Stimulated activated effector memory CD8-positive, alpha-beta T cell treated with anti-CD3 and anti-CD28 coated beads, Interleukin-12 subunit alpha, Interleukin-12 subunit beta, amount 100 ng/mL, for 72 hours (primary cell): Measurements from ENCODE around the gene EML1.

ENCODE experiments used
- ATAC-seq: fragments of 150-1000 bp; cut with Tn5 transposase; 2 replicates; pipeline ENCODE4 v1.10.0; 2021
- DNase-seq, 2 donors: peaks; one replicate each; pipeline ENCODE4 v3.0.0; 2021 to 2022; ENCODE audit warnings: low spot score in 2 of 2
- H3K27ac Mint-ChIP-seq: one replicate; pipeline ENCODE4 v1.8.0; 2022; ENCODE audit warnings: mild to moderate bottlenecking, mixed read lengths
- H3K36me3 Mint-ChIP-seq: one replicate; pipeline ENCODE4 v1.8.0; 2022; ENCODE audit warnings: mild to moderate bottlenecking, mixed read lengths
- H3K4me1 Mint-ChIP-seq: one replicate; pipeline ENCODE4 v1.8.0; 2022; ENCODE audit warnings: mixed read lengths
- H3K4me3 Mint-ChIP-seq: one replicate; pipeline ENCODE4 v1.8.0; 2022; ENCODE audit warnings: mild to moderate bottlenecking, mixed read lengths
- H3K9me3 Mint-ChIP-seq: one replicate; pipeline ENCODE4 v1.8.0; 2022; ENCODE audit warnings: mixed read lengths

Gene EML1

DNA sequence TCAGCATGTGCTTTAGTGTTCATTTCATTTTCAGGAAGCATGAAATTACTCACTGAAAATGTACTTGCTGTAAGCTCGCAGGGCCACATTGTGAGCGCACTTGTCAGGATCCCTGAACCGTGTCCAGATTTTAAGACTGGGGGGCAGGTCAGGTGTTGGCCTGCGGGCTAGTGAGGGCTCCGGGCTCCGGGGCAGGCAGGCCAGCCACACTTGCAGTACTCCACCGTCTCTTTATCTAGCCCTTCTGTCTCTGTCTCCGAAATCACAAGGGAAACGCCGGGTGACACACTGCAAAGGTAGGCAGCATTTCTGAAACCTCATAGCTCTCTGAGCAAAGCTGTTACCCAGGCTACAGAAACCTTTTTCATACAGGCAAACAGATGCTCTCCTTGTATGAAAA is 98.7 kb downstream of the EML1 start:
- DNase-seq (no peak), ATAC-seq (no peak)
- H3K27ac Mint-ChIP-seq = no peak overlapping the region
- H3K4me3 Mint-ChIP-seq = no peak overlapping the region
- no peaks in the 10 kb centered on the region for H3K36me3 Mint-ChIP-seq
- H3K9me3 Mint-ChIP-seq = no peaks in the 10 kb centered on the region
- no peaks in the 10 kb centered on the region for H3K4me1 Mint-ChIP-seq

DNA sequence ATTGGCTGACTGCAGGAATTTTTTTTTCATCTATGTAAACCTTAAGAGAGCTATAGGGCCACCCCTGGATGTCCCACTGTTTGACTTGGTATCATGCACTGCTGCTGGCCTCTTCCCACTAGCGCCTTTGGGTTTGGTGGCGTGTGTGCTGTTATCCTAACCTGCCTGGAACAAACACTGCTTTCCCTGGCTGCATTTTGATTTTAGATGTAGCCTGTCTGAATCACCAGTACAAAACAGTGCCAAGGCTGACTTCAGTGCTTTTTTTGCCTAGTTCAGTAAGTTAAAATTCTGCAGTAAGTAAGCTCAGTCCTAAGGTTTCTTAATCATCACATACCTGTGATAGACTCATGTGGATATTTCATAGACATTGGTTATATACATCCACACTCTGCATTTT is 99.2 kb downstream of the EML1 start:
- H3K9me3 Mint-ChIP-seq = no peaks in the 10 kb centered on the region
- no peak overlapping the region for H3K4me3 Mint-ChIP-seq
- H3K36me3 Mint-ChIP-seq = no peaks in the 10 kb centered on the region
- ATAC-seq (no peak), DNase-seq (no peak)
- no peak overlapping the region for H3K27ac Mint-ChIP-seq
- no peaks in the 10 kb centered on the region for H3K4me1 Mint-ChIP-seq

DNA sequence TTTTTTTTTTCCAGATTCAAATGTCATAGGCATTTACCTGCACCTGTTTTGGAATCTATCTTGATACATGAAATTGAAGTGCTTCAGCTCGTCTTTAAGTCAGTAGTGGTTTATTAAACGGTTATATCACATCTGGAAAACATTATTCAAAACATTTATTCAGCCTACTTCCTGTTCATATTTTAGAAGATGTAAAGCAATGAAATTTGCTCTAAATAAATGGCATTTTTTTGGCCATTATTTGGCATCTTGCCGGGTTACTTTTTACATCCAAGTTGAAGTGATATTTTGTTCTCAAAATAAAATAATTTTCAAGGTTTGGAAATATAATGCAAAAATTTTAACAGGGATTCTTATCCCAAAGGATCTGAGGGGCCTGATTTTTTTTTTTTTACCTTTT is 103.1 kb downstream of the EML1 start:
- Mint-ChIP-seq H3K36me3 (no peaks in the 10 kb centered on the region), H3K4me1 (no peaks in the 10 kb centered on the region), H3K9me3 (no peaks in the 10 kb centered on the region), H3K27ac (no peak overlapping the region), H3K4me3 (no peak overlapping the region)
- ATAC-seq (no peak), DNase-seq (no peak)

DNA sequence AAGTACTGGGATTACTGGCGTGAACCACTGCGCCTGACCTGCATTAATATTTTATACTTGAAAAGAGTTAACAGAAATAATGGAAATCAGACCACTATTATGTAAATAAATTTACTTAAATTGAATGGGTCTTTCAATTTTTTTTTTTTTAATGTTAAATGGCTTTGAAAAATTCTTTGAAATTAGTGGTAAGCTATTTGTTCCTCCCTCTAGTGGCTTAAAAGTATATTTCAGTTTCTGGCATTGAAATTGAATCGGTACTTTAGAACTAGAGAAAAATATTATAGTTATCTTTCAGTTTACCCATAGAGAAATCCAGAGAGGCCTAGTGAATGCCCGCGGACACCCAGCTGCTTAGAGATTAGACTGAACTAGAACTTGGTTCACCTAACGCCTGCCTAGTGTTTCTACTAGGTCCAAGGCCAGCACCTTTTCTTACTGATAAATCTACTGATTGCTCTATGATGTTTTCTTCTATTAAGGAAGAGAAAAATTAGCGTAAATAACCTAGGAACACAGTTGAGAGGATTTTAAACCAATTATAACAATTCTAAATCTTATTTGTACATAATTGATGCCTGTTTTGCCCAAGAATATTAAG is 106.5 kb downstream of the EML1 start:
- Mint-ChIP-seq H3K27ac (no peak overlapping the region), H3K4me1 (no peaks in the 10 kb centered on the region), H3K9me3 (no peaks in the 10 kb centered on the region), H3K36me3 (no peaks in the 10 kb centered on the region), H3K4me3 (no peak overlapping the region)
- DNase-seq = no peak
- no peak for ATAC-seq

DNA sequence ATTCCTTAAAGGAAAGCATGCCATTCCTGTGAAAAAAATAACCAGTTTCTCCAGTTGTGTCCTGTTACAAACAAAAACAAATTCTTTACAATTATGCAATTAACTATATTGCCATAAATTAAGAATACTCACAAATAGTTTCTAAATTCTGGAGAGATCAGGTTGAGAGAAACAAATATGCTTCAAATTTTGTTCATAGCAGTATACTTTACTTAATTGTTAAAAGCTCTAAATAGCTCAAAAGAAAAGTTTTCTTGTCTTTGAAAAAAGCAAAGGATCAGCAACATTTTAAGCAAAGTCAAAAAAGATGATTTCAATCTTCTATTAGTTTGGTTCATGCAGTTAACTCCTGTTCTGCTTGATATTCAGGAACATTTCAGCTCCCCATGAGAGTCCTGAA is 109.7 kb downstream of the EML1 start:
- Mint-ChIP-seq H3K36me3 (no peaks in the 10 kb centered on the region), H3K4me3 (no peak overlapping the region), H3K4me1 (no peaks in the 10 kb centered on the region), H3K27ac (no peak overlapping the region), H3K9me3 (no peaks in the 10 kb centered on the region)
- DNase-seq (no peak), ATAC-seq (no peak)

DNA sequence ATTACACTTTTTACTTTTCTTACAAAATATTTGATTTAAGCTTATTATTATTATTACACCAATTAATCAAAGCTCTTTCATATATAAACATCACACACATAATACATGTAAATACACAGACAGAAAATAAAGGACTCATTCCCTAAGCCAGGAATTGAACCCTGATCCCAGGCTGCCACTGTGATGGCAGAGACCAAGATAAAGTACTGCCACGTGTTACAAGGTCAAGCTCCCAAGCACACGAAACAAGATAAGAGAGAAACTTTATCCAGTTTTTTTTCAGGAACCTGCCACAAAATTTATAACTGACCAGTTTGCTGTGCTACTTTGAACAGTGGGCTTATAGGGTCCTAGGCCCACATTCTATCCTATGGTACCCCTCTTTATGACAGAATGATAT is 111.3 kb downstream of the EML1 start:
- DNase-seq (no peak), ATAC-seq (no peak)
- no peaks in the 10 kb centered on the region for H3K4me1 Mint-ChIP-seq
- no peaks in the 10 kb centered on the region for H3K36me3 Mint-ChIP-seq
- H3K9me3 Mint-ChIP-seq = no peaks in the 10 kb centered on the region
- no peak overlapping the region for H3K4me3 Mint-ChIP-seq
- H3K27ac Mint-ChIP-seq = no peak overlapping the region

DNA sequence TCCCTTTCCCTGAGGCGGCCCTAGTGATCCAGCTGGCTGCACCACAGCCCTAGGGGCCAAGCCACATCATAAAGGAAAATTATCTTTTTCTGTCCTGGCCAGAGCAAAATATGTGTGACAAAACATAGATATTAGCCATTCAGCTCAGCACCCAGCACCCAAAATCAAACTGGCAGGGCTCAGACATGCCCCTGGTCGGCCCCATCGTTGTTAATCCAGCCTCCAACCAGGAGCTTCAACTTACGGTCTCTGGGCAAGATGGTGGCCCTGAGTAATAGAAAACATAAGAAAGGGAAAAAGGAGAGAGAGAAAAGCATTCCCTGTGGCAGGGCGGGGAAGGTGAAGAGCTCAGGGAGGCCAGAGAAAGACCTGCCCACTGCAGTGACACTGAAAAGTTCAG is 111.9 kb downstream of the EML1 start:
- Mint-ChIP-seq H3K27ac (no peak overlapping the region), H3K9me3 (no peaks in the 10 kb centered on the region), H3K4me1 (no peaks in the 10 kb centered on the region), H3K4me3 (no peak overlapping the region), H3K36me3 (no peaks in the 10 kb centered on the region)
- DNase-seq (no peak), ATAC-seq (no peak)

DNA sequence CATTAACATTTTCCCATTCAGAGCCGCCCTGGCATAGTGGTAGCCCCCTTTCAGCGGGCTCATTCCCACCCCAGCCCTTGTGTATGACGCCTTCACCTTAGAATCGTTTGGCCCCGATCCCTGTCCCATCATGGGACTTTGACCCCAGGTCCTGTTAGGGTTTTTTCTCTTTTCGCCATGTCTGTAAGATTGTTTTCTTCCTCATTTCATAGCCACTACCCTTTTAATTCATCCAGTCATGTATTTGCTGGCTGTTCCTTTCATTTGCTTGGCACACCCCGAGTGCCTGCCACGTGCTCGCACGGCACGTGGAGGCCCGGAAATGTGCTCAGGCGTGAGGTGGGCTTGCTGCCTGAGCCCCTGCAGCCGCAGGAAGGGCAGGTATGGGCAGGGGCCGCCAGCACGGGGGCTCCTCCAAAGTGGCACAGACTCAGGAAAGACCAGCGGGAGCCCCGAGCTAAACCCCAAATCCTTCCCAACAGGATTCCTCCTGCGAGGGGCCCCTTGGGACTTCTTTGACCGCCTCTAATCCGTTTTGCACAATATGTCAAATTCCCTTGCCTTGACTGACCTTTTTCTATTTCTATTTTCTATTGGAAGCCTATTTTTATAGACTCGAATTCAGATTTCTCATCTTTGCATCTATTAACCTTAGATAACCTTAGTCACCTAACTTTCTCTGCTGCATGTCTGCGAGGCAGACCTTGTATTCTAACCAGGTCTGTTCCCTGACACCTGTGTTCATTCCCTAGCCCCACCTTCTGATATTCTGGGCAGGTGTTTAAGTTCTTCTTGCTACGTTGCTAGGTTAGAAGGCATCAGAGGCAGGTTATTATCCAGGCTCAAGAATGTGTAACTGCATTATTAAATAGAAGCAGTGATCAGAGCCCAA is 114.8 kb downstream of the EML1 start:
- ATAC-seq (no peak), DNase-seq (no peak)
- Mint-ChIP-seq H3K9me3 (no peaks in the 10 kb centered on the region), H3K27ac (no peak overlapping the region), H3K4me1 (no peaks in the 10 kb centered on the region), H3K36me3 (no peaks in the 10 kb centered on the region), H3K4me3 (no peak overlapping the region)

DNA sequence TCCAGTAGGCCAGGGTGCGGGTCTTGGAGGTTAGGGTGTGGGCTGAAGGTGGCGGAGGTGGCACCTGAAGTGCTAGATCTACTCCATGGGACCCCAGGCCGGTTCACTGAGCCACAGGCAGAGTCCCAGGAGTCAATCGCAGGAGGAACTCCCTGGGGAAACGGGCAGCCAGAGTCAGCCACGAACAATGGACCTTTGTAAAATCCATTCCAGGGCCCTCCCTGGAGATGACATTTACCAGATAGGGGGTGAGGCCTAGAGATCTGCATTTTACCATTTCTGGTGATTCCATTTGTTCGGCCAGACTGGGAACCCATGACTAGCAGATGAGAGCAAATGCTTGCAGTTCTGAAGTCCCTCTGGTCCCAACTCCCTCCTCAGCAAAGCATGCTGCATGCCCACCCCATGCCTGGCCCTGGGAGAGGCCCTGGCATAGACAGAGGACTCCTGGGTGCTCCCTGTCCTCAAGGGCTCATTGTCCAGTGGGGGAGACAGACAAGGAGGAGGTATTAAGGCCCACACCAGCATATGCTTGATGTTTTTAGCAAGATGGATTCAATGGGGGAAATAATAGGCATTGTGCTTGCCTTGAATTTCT is 115.5 kb downstream of the EML1 start:
- H3K4me1 Mint-ChIP-seq = no peaks in the 10 kb centered on the region
- no peak for DNase-seq

DNA sequence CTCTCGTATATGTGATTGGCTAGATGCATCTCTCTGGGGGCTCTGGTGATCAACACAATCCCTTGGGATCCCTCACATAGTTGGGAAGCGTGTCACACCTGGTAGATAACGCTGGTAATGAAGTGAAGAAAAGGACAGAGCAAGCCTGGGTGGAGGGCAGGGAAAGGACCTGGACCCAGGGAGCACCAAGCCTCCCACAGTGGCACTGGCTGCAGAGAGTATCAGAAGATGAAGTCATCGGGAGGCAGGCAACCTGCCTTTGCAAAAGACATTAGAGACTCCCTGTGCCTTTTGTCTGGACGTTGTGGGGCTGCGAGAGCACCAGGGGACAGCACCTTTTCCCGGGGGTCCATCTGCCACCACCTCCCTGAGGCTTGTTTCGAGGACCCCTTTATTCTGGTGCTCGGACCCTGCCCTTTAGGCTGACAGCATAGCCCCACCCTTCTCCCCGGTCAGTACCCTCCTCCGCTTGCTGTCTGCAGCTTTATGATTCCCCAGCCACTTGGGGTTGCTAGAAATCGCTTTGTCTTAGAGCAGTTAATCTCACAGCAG is 116.4 kb downstream of the EML1 start:
- no peak overlapping the region for H3K27ac Mint-ChIP-seq
- no peak overlapping the region for H3K4me3 Mint-ChIP-seq
- H3K4me1 Mint-ChIP-seq = no peaks in the 10 kb centered on the region
- no peak for DNase-seq
- H3K9me3 Mint-ChIP-seq = no peaks in the 10 kb centered on the region
- no peaks in the 10 kb centered on the region for H3K36me3 Mint-ChIP-seq
- no peak for ATAC-seq

More for the DNA sequence above, 115.5 kb downstream of the EML1 start:
- Mint-ChIP-seq H3K4me3 (no peak overlapping the region), H3K27ac (no peak overlapping the region), H3K9me3 (no peaks in the 10 kb centered on the region), H3K36me3 (no peaks in the 10 kb centered on the region)
- no peak for ATAC-seq

DNA sequence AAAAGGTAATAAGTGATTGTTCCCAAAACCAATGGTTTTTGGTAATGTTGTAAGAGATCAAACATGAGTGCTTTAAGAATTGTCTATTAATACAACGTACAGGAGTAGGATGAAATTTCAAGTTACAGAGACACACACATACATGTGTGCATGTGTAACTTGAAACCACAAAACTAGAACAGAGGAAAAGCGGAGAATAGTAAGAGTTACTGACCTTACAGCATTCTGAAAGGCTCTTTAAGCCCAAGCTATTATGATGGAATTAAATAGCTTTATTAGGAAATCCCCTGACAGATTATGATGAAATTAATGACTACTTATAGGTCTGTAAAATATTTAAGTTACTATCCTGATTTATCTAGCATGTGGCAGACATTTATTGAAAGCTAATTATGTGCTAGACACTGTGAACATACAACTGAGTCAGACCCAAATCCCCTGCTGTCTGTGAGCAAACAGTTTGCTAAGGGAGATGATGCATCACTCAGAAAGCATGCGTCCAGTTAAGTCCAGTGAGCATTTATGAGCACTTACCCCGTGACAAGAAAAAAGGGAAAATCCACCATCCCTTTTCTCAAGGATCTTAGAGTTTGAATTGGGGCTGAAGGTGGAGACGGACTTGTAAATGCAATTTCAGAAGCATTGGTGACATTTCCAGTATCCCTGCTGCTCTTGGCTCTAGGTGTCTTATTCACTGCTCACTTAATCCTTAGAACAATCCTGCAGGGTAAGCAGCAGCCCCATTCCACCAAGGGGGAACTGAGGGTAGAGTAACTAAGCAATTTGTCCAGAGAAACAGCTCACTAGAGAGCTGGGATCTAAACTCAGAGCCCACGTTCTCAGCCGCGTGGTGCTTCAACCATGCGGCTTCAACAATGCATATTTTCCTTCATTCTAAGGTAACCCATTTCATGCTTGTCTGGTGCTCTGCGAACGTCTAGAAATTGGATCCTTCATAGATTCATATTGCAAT is 117.4 kb downstream of the EML1 start:
- H3K9me3 Mint-ChIP-seq = no peaks in the 10 kb centered on the region
- H3K36me3 Mint-ChIP-seq = no peaks in the 10 kb centered on the region
- no peak overlapping the region for H3K4me3 Mint-ChIP-seq
- DNase-seq (no peak), ATAC-seq (no peak)
- no peaks in the 10 kb centered on the region for H3K4me1 Mint-ChIP-seq
- no peak overlapping the region for H3K27ac Mint-ChIP-seq

DNA sequence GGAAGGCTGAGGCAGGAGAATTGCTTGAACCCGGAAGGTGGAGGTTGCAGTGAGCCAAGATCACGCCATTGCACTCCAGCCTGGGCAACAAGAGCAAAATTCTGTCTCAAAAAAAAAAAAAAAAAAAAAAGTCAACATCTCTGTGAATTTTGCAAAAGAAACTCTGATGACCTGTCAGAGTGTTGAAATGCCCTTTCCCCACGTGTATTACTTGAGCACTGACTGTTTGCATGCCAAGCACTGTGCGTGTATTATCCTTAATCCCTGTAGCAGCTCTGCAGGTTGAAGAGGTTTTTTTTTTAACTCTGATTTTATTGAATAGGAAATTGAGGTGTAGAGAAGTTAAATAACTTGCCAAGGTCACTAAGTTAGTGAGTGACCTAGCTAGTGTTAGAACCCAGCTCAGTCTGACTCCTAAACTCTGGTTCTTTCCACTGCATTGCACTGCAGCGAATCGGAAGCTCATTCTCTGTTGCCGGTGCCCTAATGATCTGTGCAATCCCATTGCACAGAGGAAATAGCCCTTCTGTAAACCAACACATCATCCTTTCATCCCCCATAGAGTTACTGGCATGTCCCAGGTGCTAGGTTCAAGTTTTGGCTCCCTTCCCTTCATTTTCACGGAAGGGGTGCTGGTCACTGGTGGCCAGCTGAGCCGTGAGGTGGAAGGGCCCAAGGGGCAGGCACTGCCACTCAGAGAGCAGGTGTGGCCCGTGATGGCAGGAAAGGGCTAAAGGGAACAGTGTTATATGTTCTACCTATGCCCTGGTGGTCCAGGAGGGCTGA is 122.3 kb downstream of the EML1 start:
- DNase-seq (no peak), ATAC-seq (no peak)
- H3K9me3 Mint-ChIP-seq = no peaks in the 10 kb centered on the region
- no peaks in the 10 kb centered on the region for H3K4me1 Mint-ChIP-seq
- no peak overlapping the region for H3K4me3 Mint-ChIP-seq
- H3K36me3 Mint-ChIP-seq = no peaks in the 10 kb centered on the region
- H3K27ac Mint-ChIP-seq = no peak overlapping the region

DNA sequence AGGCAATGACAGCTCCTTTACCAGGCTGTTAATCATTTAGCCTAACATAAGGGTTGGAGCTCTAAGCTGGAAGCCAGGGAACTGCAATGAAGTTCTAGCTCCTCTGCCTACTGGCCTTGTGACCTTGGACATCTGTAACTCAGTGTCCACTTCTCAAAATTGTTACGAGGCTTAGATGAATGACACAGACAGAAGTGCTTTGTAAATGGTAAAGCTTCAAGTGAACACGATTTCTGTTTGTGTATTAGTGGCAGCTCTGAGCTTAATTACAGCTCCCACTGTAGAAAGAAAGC is 122.8 kb downstream of the EML1 start:
- Mint-ChIP-seq H3K9me3 (no peaks in the 10 kb centered on the region), H3K4me3 (no peak overlapping the region), H3K27ac (no peak overlapping the region), H3K36me3 (no peaks in the 10 kb centered on the region), H3K4me1 (no peaks in the 10 kb centered on the region)
- ATAC-seq = no peak
- no peak for DNase-seq

DNA sequence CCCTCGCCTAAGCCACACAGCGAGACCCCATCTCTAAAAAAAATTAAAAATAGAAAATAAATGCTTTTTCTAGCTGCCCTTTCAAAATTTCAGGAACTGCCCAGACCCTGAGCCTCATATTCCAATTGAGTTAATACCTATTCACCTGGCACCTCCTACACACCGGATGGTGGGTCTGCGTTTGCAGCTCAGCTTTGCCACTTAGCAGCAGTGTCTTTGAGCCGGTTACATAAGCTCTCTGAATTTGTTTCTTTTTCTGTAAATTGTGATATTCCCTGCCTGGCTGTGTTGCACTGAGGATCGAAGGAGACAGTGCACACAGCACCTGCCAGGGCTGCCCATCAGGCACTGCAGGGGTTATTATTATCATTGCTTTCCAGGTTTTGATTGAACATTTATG is 125.6 kb downstream of the EML1 start:
- no peak overlapping the region for H3K27ac Mint-ChIP-seq
- DNase-seq (no peak), ATAC-seq (no peak)
- no peak overlapping the region for H3K4me3 Mint-ChIP-seq
- H3K9me3 Mint-ChIP-seq = no peaks in the 10 kb centered on the region
- H3K36me3 Mint-ChIP-seq = no peaks in the 10 kb centered on the region
- H3K4me1 Mint-ChIP-seq = no peaks in the 10 kb centered on the region
